NCI-H526 (cell line): ENCODE results near the gene CALML4.
A peak's percentile ranks its signal among the peaks of the same experiment; 100 is the strongest.
"Not testable (repeated sequence)": the region's sequence is repeated elsewhere in the genome, so short reads cannot be mapped to it uniquely, and the experiment has no call there.

Experiments
- DNase-seq, 2 experiments: peaks; one replicate each; lab custom pipeline; 2025; lab: John Stamatoyannopoulos, UW

CALML4 gene

GRCh38 chr15:68224546-68225250 is 19.6 kb upstream of the CALML4 start:
- DNase-seq = no peak

GRCh38 chr15:68224108-68224507 is 19.0 kb upstream of the CALML4 start:
- no peak for DNase-seq

GRCh38 chr15:68223171-68223570 is 18.0 kb upstream of the CALML4 start:
- DNase-seq = no peak

GRCh38 chr15:68222432-68222743 is 17.3 kb upstream of the CALML4 start:
- DNase-seq = not testable (repeated sequence)

- DNase-seq = not testable (repeated sequence)
These were observed 16.6 kb upstream of the CALML4 start for GRCh38 chr15:68221530-68222431.

GRCh38 chr15:68220967-68221366 is 15.8 kb upstream of the CALML4 start:
- DNase-seq = no peak

GRCh38 chr15:68220489-68220888 is 15.4 kb upstream of the CALML4 start:
- DNase-seq = no peak

- DNase-seq = no peak
These were observed 14.0 kb upstream of the CALML4 start for GRCh38 chr15:68218847-68219798.

GRCh38 chr15:68218331-68218730 is 13.2 kb upstream of the CALML4 start:
- no peak for DNase-seq

- no peak for DNase-seq
These were observed 12.2 kb upstream of the CALML4 start for GRCh38 chr15:68217341-68217740.

- no peak for DNase-seq
These were observed 9.7 kb upstream of the CALML4 start for GRCh38 chr15:68214838-68215254.

GRCh38 chr15:68213991-68214837 is 9.1 kb upstream of the CALML4 start:
- no peak for DNase-seq

- not testable (repeated sequence) for DNase-seq
These were observed 8.3 kb upstream of the CALML4 start for GRCh38 chr15:68213491-68213845.

GRCh38 chr15:68211656-68212320 is 6.7 kb upstream of the CALML4 start:
- no peak for DNase-seq

GRCh38 chr15:68210821-68211655 is 5.9 kb upstream of the CALML4 start:
- DNase-seq = peak; percentile 19 to 50

GRCh38 chr15:68210409-68210756 is 5.3 kb upstream of the CALML4 start:
- DNase-seq = no peak

GRCh38 chr15:68209735-68210408 is 4.7 kb upstream of the CALML4 start:
- DNase-seq = no peak

- DNase-seq = no peak
These were observed 4.1 kb upstream of the CALML4 start for GRCh38 chr15:68209272-68209671.

GRCh38 chr15:68208636-68209240 is 3.6 kb upstream of the CALML4 start:
- DNase-seq = no peak
